GM18951 (cell line): ENCODE measurements around the gene ZNF214.
"Not testable (repeated sequence)": the region's sequence is repeated elsewhere in the genome, so short reads cannot be mapped to it uniquely, and the experiment has no call there.

Experiments
- POLR2A ChIP-seq: IDR thresholded peaks from 4 replicates; pipeline ENCODE4 v1.6.1; 2011; ENCODE audit warnings: mild to moderate bottlenecking; ENCODE audit not compliant: insufficient read length, insufficient read depth; ENCODE audit errors: extremely low read depth
- in situ Hi-C: fragments of 300-500 bp; cut with MboI; formaldehyde crosslinking; loops from one replicate; pipeline ENCODE4 v1.12.0; 2022; ENCODE audit warnings: low sequenced_read_pairs, mixed read lengths, inconsistent platforms; ENCODE audit not compliant: unreplicated experiment

Gene ZNF214

GRCh38 chr11:7014118-7014517, 6.0 kb downstream of the ZNF214 start:
- TF ChIP-seq POLR2A: no peak
- in situ Hi-C loops: no loop called here

GRCh38 chr11:7004482-7004881, 15.7 kb downstream of the ZNF214 start:
- TF ChIP-seq POLR2A: no peak
- in situ Hi-C loops: no loop called here

- TF ChIP-seq POLR2A: no peak
- in situ Hi-C loops: no loop called here
These were observed 24.4 kb downstream of the ZNF214 start for GRCh38 chr11:6995703-6996102.

- no peak for TF ChIP-seq POLR2A
- in situ Hi-C loops: no loop called here
These were observed 27.4 kb downstream of the ZNF214 start for GRCh38 chr11:6992457-6993417.

- in situ Hi-C loops: no loop called here
- no peak for TF ChIP-seq POLR2A
These were observed 28.1 kb downstream of the ZNF214 start for GRCh38 chr11:6992026-6992425.

- no peak for TF ChIP-seq POLR2A
- in situ Hi-C loops: no loop called here
These were observed 28.9 kb downstream of the ZNF214 start for GRCh38 chr11:6991227-6991626.

GRCh38 chr11:6988506-6988905, 31.6 kb downstream of the ZNF214 start:
- in situ Hi-C loops: no loop called here
- no peak for TF ChIP-seq POLR2A

- no peak for TF ChIP-seq POLR2A
- in situ Hi-C loops: no loop called here
These were observed 33.7 kb downstream of the ZNF214 start for GRCh38 chr11:6986487-6986886.

- in situ Hi-C loops: no loop called here
- TF ChIP-seq POLR2A: no peak
These were observed 40.8 kb downstream of the ZNF214 start for GRCh38 chr11:6979365-6979764.

GRCh38 chr11:6969854-6970253, 50.3 kb downstream of the ZNF214 start:
- in situ Hi-C loops: not testable (repeated sequence)

- in situ Hi-C loops: no loop called here
- TF ChIP-seq POLR2A: no peak
These were observed 51.3 kb downstream of the ZNF214 start for GRCh38 chr11:6968816-6969215.

- in situ Hi-C loops: no loop called here
- no peak for TF ChIP-seq POLR2A
These were observed 57.5 kb downstream of the ZNF214 start for GRCh38 chr11:6962673-6963072.

- TF ChIP-seq POLR2A: no peak
- in situ Hi-C loops: no loop called here
These were observed 58.0 kb downstream of the ZNF214 start for GRCh38 chr11:6962141-6962540.

GRCh38 chr11:6954248-6954647, 65.9 kb downstream of the ZNF214 start:
- in situ Hi-C loops: not testable (repeated sequence)
